Panc1 (cell line): ENCODE results near the gene COX7C. TPM values are rescaled to one million over a fixed set of nuclear protein-coding genes. Genes with fewer than 3 reads are reported as not detected.

ENCODE experiments used
- ATAC-seq: fragments of 200-7000 bp; cut with Tn5 transposase; 2 replicates; pipeline ENCODE4 v1.9.1; 2020; ENCODE audit warnings: mild to moderate bottlenecking, moderate library complexity
- BruUV-seq: library from RNA; stranded (reverse); fragments of 400-500 nt; replicated peaks from 2 replicates; lab custom pipeline; 2021; lab: Mats Ljungman, UMichigan
- CTCF ChIA-PET: fragments of 300-600 bp; sonication (Branson Sonifier 250); formaldehyde crosslinking; loops from one replicate; lab custom pipeline; 2022; ENCODE audit warnings: antibody characterized with exemption; lab: Charles Lee
- POLR2A ChIA-PET: fragments of 300-600 bp; sonication (Branson Sonifier 250); formaldehyde crosslinking; loops from one replicate; lab custom pipeline; 2022; ENCODE audit warnings: antibody characterized with exemption; lab: Charles Lee
- DNase-seq: peaks from one replicate; pipeline ENCODE4 v3.0.0-alpha.2; 2010; ENCODE audit warnings: low read depth, low spot score
- H3K27ac ChIP-seq: 2 replicates; pipeline ENCODE4 v1.5.1; 2011; ENCODE audit warnings: mild to moderate bottlenecking, low read length, inconsistent platforms
- H3K27me3 ChIP-seq: fragments of 200-500 bp; sonication (Bioruptor generic); 2 replicates; pipeline ENCODE4 v1.6.0; 2014; ENCODE audit warnings: low read length, inconsistent platforms; ENCODE audit not compliant: control insufficient read depth, insufficient read depth
- H3K36me3 ChIP-seq: fragments of 200-500 bp; sonication (Bioruptor generic); 2 replicates; pipeline ENCODE4 v1.5.1; 2014; ENCODE audit warnings: inconsistent platforms, mild to moderate bottlenecking, low read length, moderate library complexity; ENCODE audit not compliant: control insufficient read depth, insufficient read depth
- H3K4me1 ChIP-seq: 2 replicates; pipeline ENCODE4 v1.5.1; 2011; ENCODE audit warnings: inconsistent platforms, mild to moderate bottlenecking, low read length, moderate library complexity; ENCODE audit not compliant: control insufficient read depth, insufficient read depth
- H3K4me3 ChIP-seq, 2 experiments: 2 replicates each; pipeline ENCODE4 v1.5.1; 2011 to 2012; ENCODE audit warnings: low read depth in 2 of 2, low read length in 2 of 2, mild to moderate bottlenecking in 2 of 2, inconsistent platforms in 1 of 2, moderate library complexity in 1 of 2
- H3K9me3 ChIP-seq: fragments of 200-500 bp; sonication (Bioruptor generic); 2 replicates; pipeline ENCODE4 v1.5.1; 2014; ENCODE audit warnings: low read depth, mild to moderate bottlenecking, inconsistent platforms, low read length, moderate library complexity; ENCODE audit not compliant: control insufficient read depth, insufficient read depth
- POLR2AphosphoS5 ChIP-seq: IDR thresholded peaks from 2 replicates; pipeline ENCODE4 v1.6.1; 2012; ENCODE audit warnings: mild to moderate bottlenecking, low read depth, low read length, moderate library complexity
- SIN3A ChIP-seq: IDR thresholded peaks from 2 replicates; pipeline ENCODE4 v1.6.1; 2012; ENCODE audit warnings: low read depth, mild to moderate bottlenecking, low read length, moderate library complexity, borderline replicate concordance; ENCODE audit not compliant: insufficient read depth
- TCF7L2 ChIP-seq: IDR thresholded peaks from 2 replicates; pipeline ENCODE4 v1.6.1; 2011; ENCODE audit warnings: mild to moderate bottlenecking, low read depth, low read length, inconsistent platforms
- in situ Hi-C: cut with HindIII; loops from 2 replicates; pipeline ENCODE4 v1.10.0; 2016; ENCODE audit warnings: low sequenced_read_pairs, low pct_unique_long_range_greater_than_20kb
- intact Hi-C: fragments of 100-400 bp; cut with micrococcal nuclease; formaldehyde crosslinking; loops from one replicate; pipeline ENCODE4 v1.10.0; 2022; ENCODE audit not compliant: unreplicated experiment
- total RNA-seq: library from RNA; stranded (reverse); gene quantifications from one replicate; pipeline ENCODE4 v1.2.1, GENCODE V29; 2021; ENCODE audit not compliant: unreplicated experiment
- TF ChIP-seq, protein P1 (sequence below): fragments of 450-650 bp; IDR thresholded peaks from 2 replicates; pipeline ENCODE4 v1.5.1; 2017; ENCODE audit warnings: mild to moderate bottlenecking
- TF ChIP-seq, protein P2 (sequence below), 2 experiments: IDR thresholded peaks; 2 replicates each; pipeline ENCODE4 v1.6.1; 2011 to 2012; ENCODE audit warnings: low read depth in 2 of 2, control low read depth in 1 of 2, low read length in 1 of 2, mild to moderate bottlenecking in 1 of 2, moderate library complexity in 1 of 2; ENCODE audit not compliant: insufficient read depth in 1 of 2

The COX7C gene
- total RNA-seq, 1 experiment from 2014 or later: 536 TPM

DNA sequence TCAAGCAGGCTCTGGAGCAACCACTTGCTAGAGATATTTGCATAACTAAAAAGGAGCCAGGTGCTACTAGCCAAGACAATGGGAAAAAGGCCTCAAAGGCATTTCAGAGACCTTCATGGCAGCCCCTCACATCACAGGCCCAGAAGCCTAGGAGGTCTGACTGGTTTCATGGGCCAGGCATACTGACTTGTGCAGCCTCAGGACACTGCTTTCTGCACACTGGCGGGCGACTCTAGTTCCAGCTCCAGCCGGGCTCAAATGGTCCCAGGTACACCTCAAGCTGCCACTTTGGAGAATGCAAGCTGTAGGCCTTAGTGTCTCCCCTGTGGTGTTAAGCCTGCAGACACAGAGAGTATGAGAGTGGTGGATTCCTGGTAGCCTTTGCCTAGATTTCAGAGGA is 27.1 kb downstream of the COX7C start:
- no peaks in the 10 kb centered on the region for H3K4me1 ChIP-seq
- no peak overlapping the region for H3K4me3 ChIP-seq
- H3K27me3 ChIP-seq: no peaks in the 10 kb centered on the region
- H3K36me3 ChIP-seq: no peaks in the 10 kb centered on the region
- ChIA-PET POLR2A (no interaction called here), CTCF (no interaction called here)
- no peaks in the 10 kb centered on the region for H3K9me3 ChIP-seq
- TF ChIP-seq SIN3A (no peak), TCF7L2 (no peak), POLR2AphosphoS5 (no peak)
- TF ChIP-seq, protein P1, sequence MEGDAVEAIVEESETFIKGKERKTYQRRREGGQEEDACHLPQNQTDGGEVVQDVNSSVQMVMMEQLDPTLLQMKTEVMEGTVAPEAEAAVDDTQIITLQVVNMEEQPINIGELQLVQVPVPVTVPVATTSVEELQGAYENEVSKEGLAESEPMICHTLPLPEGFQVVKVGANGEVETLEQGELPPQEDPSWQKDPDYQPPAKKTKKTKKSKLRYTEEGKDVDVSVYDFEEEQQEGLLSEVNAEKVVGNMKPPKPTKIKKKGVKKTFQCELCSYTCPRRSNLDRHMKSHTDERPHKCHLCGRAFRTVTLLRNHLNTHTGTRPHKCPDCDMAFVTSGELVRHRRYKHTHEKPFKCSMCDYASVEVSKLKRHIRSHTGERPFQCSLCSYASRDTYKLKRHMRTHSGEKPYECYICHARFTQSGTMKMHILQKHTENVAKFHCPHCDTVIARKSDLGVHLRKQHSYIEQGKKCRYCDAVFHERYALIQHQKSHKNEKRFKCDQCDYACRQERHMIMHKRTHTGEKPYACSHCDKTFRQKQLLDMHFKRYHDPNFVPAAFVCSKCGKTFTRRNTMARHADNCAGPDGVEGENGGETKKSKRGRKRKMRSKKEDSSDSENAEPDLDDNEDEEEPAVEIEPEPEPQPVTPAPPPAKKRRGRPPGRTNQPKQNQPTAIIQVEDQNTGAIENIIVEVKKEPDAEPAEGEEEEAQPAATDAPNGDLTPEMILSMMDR: no peak
- TF ChIP-seq, protein P2, sequence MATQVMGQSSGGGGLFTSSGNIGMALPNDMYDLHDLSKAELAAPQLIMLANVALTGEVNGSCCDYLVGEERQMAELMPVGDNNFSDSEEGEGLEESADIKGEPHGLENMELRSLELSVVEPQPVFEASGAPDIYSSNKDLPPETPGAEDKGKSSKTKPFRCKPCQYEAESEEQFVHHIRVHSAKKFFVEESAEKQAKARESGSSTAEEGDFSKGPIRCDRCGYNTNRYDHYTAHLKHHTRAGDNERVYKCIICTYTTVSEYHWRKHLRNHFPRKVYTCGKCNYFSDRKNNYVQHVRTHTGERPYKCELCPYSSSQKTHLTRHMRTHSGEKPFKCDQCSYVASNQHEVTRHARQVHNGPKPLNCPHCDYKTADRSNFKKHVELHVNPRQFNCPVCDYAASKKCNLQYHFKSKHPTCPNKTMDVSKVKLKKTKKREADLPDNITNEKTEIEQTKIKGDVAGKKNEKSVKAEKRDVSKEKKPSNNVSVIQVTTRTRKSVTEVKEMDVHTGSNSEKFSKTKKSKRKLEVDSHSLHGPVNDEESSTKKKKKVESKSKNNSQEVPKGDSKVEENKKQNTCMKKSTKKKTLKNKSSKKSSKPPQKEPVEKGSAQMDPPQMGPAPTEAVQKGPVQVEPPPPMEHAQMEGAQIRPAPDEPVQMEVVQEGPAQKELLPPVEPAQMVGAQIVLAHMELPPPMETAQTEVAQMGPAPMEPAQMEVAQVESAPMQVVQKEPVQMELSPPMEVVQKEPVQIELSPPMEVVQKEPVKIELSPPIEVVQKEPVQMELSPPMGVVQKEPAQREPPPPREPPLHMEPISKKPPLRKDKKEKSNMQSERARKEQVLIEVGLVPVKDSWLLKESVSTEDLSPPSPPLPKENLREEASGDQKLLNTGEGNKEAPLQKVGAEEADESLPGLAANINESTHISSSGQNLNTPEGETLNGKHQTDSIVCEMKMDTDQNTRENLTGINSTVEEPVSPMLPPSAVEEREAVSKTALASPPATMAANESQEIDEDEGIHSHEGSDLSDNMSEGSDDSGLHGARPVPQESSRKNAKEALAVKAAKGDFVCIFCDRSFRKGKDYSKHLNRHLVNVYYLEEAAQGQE (IDR thresholded peaks at IDR 0.05; ENCODE audit: insufficient read depth in 1 of 2, low read depth in 2 of 2, low read length in 1 of 2): no peak
- intact Hi-C loops (no loop called here), in situ Hi-C loops (no loop called here)
- ATAC-seq (no peak), DNase-seq (no peak)
- no peak overlapping the region for H3K27ac ChIP-seq
- no TSS peak for BruUV-seq

DNA sequence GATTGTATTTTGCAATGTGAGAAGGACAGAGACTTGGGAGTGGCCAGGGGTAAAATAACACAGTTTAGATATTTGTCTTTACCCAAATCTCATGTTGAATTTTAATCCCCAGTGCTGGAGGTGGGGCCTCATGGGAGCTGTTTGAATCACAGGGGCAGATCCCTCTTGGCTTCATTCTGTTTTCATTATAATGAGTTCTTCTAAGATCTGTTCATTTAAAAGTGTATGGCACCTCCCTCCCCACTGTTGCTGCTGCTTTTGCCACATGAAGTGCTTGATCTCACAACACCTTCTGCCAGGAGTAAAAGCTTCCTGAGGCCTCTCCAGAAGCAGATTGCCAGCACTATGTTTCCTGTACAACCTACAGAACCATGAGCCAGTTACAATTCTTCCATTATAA is 28.1 kb downstream of the COX7C start:
- H3K4me3 ChIP-seq: no peak overlapping the region
- ChIA-PET CTCF (no interaction called here), POLR2A (no interaction called here)
- TF ChIP-seq SIN3A (no peak), TCF7L2 (no peak), POLR2AphosphoS5 (no peak)
- TF ChIP-seq, protein P1: no peak
- TF ChIP-seq, protein P2 (IDR thresholded peaks at IDR 0.05; ENCODE audit: insufficient read depth in 1 of 2, low read depth in 2 of 2, low read length in 1 of 2): no peak
- in situ Hi-C loops (no loop called here), intact Hi-C loops (no loop called here)
- no peaks in the 10 kb centered on the region for H3K36me3 ChIP-seq
- no peaks in the 10 kb centered on the region for H3K9me3 ChIP-seq
- no peak for DNase-seq
- no peak overlapping the region for H3K27ac ChIP-seq
- H3K27me3 ChIP-seq: no peaks in the 10 kb centered on the region
- ATAC-seq: no peak
- H3K4me1 ChIP-seq: no peaks in the 10 kb centered on the region
- BruUV-seq: no TSS peak
